ENCODE measurements around the gene C16orf86.
"Not testable (repeated sequence)": the region's sequence is repeated elsewhere in the genome, so short reads cannot be mapped to it uniquely, and the experiment has no call there.

C16orf86 gene

GRCh38 chr16:67668495-67669157 is 2.0 kb downstream of the C16orf86 start:
- peak; percentile 22 for DNase-seq

- DNase-seq: peak; percentile 20
Measured at GRCh38 chr16:67669499-67670101, 3.0 kb downstream of the C16orf86 start.

- DNase-seq: peak; percentile 12
Measured at GRCh38 chr16:67672306-67672705, 5.7 kb downstream of the C16orf86 start.

GRCh38 chr16:67672739-67673662 is 6.4 kb downstream of the C16orf86 start:
- DNase-seq: peak; percentile 72

- DNase-seq: peak; percentile 60
Measured at GRCh38 chr16:67673712-67674580, 7.3 kb downstream of the C16orf86 start.

- DNase-seq: no peak
Measured at GRCh38 chr16:67674851-67675578, 8.4 kb downstream of the C16orf86 start.

GRCh38 chr16:67675579-67675935 is 8.9 kb downstream of the C16orf86 start:
- DNase-seq: no peak

- DNase-seq: no peak
Measured at GRCh38 chr16:67675999-67676398, 9.4 kb downstream of the C16orf86 start.

GRCh38 chr16:67676516-67676915 is 9.9 kb downstream of the C16orf86 start:
- no peak for DNase-seq

- no peak for DNase-seq
Measured at GRCh38 chr16:67676939-67677338, 10.3 kb downstream of the C16orf86 start.

- no peak for DNase-seq
Measured at GRCh38 chr16:67677712-67678111, 11.1 kb downstream of the C16orf86 start.

GRCh38 chr16:67678354-67679023 is 11.9 kb downstream of the C16orf86 start:
- no peak for DNase-seq

- DNase-seq: no peak
Measured at GRCh38 chr16:67679935-67680897, 13.6 kb downstream of the C16orf86 start.

GRCh38 chr16:67683767-67684166 is 17.2 kb downstream of the C16orf86 start:
- no peak for DNase-seq

- DNase-seq: no peak
Measured at GRCh38 chr16:67685388-67686112, 18.9 kb downstream of the C16orf86 start.

- DNase-seq: not testable (repeated sequence)
Measured at GRCh38 chr16:67693517-67694285, 27.1 kb downstream of the C16orf86 start.

- DNase-seq: no peak
Measured at GRCh38 chr16:67694611-67695010, 28.0 kb downstream of the C16orf86 start.

GRCh38 chr16:67697422-67698185 is 31.0 kb downstream of the C16orf86 start:
- DNase-seq: no peak

All from right hindlimb (tissue), 1 donor.